HG02840 (cell line): ENCODE data around the gene PALLD.

Experiments used
- ATAC-seq: cut with Tn5 transposase; IDR thresholded peaks from one replicate; pipeline ENCODE4 v1.9.1; 2021; ENCODE audit warnings: mild to moderate bottlenecking, moderate library complexity, moderate number of reproducible peaks; ENCODE audit not compliant: unreplicated experiment, low FRiP score

PALLD gene

GRCh38 chr4:168585168-168586091, 88.6 kb downstream of the PALLD start:
- peak; percentile 62 for ATAC-seq

DNA sequence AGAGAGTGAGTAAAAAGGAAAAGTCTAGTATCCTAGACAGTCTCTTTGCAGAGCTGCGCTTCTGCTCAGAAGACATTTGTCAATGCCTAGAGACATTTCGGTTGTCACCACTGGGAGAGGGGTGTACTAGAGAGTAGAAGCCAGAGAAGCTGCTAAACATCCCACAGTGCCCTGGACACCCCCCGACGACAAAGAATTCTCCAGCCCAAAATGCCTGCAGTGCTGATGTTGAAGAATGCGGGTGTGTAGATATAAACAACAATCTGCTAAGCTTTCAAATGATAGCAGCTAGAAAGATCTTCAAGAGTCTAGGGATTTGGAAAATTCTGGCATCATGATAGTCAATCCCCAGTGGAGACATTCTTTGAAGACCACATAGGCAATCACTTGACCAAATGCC, 90.1 kb downstream of the PALLD start:
- no peak for ATAC-seq

GRCh38 chr4:168587411-168588125, 90.7 kb downstream of the PALLD start:
- ATAC-seq: no peak

GRCh38 chr4:168588916-168589531, 92.2 kb downstream of the PALLD start:
- no peak for ATAC-seq

GRCh38 chr4:168592676-168593075, 95.8 kb downstream of the PALLD start:
- no peak for ATAC-seq

DNA sequence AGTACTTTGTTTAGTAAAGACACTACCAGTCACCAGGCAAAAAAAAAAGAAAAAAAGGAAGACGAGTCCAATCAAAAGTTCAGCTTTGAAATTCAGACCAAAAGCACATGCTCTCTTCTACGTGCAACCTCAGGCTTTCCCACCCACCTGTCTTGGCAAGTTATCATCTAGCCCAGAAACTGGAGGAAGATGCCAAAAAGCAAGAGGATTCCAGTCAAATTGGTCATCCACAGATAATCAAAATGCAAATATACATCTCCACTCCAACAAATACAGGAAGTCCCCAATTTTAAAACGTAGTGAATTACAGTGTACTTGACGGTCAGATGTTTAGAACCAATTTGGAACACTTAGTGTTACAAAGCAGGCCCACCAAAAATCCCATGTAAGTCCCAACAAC, 96.5 kb downstream of the PALLD start:
- ATAC-seq: no peak

- ATAC-seq: no peak
Measured at GRCh38 chr4:168594121-168594520, 97.3 kb downstream of the PALLD start.

DNA sequence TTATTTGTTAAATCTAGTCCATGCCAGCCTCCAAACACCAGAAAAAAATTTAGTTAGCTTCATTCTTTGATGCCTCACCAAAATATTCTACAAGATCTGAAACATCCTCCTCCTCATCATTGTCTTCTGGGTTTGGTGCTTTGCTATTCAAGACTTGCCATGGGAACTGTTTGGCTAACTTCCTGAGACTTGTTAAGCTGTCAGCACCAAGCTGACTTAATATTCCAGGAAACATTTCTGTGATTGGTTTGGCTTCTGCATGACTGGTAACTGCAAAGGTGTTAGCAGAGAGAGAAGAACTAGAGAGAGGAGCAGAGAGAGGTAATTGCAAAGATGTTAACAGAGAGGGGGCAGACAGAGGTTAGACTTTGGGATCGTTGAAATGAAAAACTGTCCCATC, 101.3 kb downstream of the PALLD start:
- no peak for ATAC-seq

DNA sequence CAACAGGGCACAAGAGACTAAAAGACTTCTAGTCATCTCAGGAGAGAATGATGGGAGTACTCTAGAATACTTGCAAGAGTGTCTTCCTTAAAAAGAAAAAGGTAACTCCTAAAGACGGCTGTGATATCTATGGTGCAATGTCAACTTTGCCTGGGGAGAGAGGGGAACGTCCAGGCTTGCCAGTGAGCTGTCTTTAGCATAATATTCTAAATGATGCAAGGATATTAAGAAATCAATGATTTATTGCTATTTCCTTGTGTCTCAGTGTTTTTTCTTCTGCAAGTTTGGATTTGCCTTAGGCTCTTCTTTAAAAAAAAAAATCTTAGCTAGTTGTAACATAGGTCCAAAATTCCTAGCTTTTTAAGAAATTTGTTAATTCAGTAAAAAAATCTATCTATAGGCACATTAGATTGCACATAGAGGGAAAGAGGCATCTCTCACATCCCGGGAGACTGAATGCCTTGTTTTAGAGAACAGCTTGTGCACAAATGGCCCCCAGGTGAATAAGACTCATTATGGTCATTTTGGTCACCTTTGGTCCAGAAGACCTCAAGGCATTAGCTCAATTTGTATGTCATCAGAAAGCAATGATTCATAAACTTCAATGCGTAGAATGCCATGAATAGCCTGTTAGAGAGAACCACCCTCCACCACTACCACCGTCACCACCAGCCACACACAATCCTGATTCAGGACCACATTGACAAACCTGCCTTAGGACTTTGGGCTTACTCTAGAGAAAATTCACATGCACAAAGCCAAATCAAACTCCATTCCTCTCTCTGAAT, 104.1 kb downstream of the PALLD start:
- ATAC-seq: no peak

GRCh38 chr4:168601899-168602298, 105.0 kb downstream of the PALLD start:
- no peak for ATAC-seq

DNA sequence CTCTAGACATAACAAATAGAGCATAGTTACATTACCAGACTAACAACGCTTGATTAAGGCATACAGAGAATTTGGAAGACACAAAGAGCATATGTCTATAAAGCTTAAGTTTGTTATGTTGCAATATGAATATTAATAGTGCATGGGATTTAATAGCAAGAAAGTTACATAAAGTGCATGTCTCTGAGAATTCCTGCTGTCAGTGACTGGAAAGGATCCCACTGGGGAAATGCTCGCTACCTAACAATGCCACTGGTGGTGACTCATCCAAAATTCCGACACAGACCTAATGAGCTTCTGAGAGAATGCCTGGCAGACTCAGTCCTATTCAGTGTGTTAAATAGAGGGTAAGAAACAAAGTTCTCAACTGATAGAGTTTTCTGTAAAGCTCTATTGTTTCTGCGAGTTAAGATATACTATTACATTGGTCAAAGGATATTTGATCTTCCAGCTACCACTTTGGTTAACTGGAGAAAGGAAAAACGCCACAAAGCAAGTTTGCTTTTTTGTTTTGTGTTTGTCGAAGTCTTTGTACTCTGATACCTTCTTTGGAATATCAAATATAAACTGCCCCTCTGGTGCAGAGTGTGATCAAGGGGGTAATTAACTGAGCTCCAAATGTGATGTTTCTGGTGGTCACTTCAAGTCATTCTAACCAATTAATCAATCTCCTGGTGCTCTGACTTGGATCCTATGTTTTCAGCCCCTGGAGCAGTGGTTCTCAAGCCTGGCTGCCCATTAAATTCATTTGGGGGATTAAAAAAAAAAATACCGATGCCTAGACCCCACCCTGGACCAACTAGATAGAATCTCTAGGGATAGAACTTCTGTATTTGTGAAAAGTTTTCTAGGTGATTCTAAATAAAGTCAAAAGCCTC, 107.9 kb downstream of the PALLD start:
- no peak for ATAC-seq

DNA sequence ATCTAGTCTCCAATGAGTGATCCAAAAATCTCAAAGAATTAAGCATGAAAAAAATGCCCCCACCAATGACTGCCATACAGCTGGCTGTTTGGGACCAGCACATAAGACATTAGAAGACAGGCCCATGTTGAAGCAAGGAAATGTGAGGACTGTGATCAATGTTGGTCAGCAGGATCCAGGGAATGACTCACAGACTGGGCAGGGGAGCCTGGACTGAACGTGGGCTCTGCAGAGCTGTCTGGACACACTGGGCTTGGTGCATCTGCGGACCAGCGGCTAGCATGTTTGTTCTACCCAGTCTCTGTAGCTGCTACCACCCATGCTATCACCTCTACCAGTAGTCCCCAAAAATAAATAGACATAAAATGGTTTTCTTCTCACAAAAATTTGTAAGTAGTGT, 108.6 kb downstream of the PALLD start:
- no peak for ATAC-seq

DNA sequence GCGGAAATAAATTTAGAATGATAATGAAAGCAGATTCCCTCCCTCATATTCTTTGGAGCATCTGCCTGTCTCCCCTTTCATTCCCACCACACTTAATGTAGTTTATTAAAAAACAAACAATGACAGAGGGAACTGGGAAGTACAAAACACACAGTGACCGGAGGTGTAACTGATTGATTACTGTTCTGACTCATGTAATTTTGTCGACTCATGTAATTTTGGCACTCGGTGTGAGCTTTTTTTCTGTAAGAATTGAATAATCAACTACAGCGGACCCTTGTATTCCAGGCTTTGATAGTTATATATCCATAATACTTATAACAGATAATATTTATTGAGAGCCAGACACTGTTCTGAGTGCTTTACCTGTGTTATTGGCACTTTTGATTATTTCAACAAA, 110.4 kb downstream of the PALLD start:
- ATAC-seq: no peak

DNA sequence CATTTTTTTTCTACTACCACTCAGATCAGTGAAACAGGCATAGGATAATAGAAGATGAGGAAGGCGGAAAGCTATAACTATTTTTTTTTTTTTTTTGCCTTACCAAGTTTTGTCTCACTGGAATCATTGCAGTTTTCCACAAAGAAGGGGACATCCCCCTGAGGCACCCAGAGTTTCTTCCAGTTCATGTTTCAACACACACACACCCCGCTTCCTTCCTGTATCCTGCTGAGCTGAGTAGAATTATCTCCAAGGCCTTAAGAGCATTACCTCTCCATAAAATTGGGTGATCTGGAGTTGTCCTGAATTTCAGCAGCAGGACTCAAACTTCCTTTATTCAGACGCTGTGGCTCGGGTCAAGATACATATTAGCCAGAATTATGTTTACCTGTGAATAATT, 111.9 kb downstream of the PALLD start:
- ATAC-seq: no peak

DNA sequence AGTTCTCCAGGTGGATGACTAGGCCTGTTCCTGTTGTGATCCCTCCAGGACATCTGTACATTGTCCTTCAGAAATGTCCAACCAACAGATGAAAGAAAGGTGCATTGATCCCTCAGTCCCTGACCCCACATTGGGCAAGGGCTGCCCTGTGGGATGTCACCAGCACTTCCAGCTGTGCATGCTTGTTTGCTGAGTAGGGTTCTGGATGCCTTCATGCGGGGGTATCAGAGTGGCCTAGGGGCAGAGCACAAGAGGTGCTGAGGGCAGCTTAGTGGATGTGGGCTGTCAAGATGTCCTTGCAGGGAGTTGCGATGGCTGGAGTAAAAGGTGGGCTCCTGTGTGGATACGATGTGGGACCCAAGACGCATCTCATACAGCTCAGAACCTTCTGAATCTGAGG, 112.5 kb downstream of the PALLD start:
- no peak for ATAC-seq

GRCh38 chr4:168610911-168611530, 114.2 kb downstream of the PALLD start:
- ATAC-seq: no peak

DNA sequence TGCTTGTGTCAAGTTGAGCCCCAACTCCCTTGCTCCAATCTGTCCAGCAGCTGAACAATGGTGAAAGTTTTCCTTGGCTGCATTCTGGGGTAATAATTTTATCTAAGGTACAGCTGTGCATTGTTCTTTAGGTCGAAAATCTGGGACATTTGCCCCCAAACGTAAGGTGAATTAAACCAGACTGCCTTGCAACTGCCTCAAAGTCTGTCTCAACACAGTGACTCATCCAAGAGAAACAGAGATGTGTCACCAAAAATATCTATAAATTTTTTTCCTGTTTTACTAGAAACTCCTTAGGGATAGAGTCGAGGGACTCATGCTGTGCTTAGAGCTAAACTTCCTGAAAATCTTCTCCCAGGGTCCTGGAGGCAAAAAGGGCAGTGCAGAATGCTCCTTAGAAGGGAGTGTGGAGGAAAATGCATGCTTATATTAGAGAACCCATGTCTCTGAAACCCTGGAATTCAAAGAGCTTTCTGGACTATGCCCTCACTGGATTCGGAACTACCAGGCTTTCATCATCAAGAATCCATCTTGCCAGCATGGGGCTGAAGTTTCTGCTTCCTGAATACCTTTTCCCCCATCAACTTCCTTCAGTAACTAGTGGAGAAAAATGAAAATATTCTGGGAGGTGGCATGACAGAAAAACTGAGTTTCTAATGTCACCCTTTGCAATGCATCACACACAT, 115.7 kb downstream of the PALLD start:
- no peak for ATAC-seq

- no peak for ATAC-seq
Measured at GRCh38 chr4:168613869-168614268, 117.0 kb downstream of the PALLD start.
